GM12878 (cell line): Measurements from ENCODE around the gene DDX50. TPM values are rescaled to one million over a fixed set of nuclear protein-coding genes. Genes with fewer than 3 reads are reported as not detected.

Experiments used
- ATAC-seq: fragments of 200-7000 bp; cut with Tn5 transposase; 3 replicates; pipeline ENCODE4 v1.9.1; 2020; ENCODE audit warnings: mild to moderate bottlenecking, moderate library complexity
- BruUV-seq: library from RNA; stranded (reverse); fragments of 400-500 nt; replicated peaks from 2 replicates; lab custom pipeline; 2021; lab: Mats Ljungman, UMichigan
- CTCF ChIA-PET: fragments of 300-600 bp; sonication (Branson Sonifier 250); formaldehyde crosslinking; extraction: SDS; loops from one replicate; lab custom pipeline; 2021; ENCODE audit warnings: inconsistent platforms; lab: Yijun Ruan, JAX
- POLR2A ChIA-PET: fragments of 350-600 bp; formaldehyde crosslinking; extraction: SDS; loops from one replicate; lab custom pipeline; 2021; ENCODE audit warnings: inconsistent platforms; lab: Charles Lee
- RAD21 ChIA-PET: fragments of 300-600 bp; sonication (Branson Sonifier 250); formaldehyde crosslinking; loops from one replicate; lab custom pipeline; 2023; ENCODE audit warnings: antibody characterized with exemption; ENCODE audit not compliant: unreplicated experiment; lab: Charles Lee
- SMC1A ChIA-PET: fragments of 300-600 bp; sonication (Branson Sonifier 250); formaldehyde crosslinking; loops from one replicate; lab custom pipeline; 2023; ENCODE audit not compliant: unreplicated experiment, uncharacterized antibody; lab: Charles Lee
- DNase-seq: peaks from one replicate; pipeline ENCODE4 v3.0.0-alpha.2; 2011; ENCODE audit warnings: low read depth, low spot score
- FAIRE-seq: peaks from 3 replicates; lab custom pipeline; 2011; peaks lifted over from hg19 to GRCh38; lab: Jason Lieb, UNC
- H2AFZ ChIP-seq: 2 replicates; pipeline ENCODE4 v1.6.0; 2011; ENCODE audit warnings: low read depth, low read length, control low read depth; ENCODE audit not compliant: control insufficient read depth
- H3K27ac ChIP-seq: 2 replicates; pipeline ENCODE4 v1.5.1; 2011; ENCODE audit warnings: control low read depth; ENCODE audit not compliant: control insufficient read depth, insufficient read depth
- H3K27me3 ChIP-seq, 2 experiments: replicated peaks in 1 of 2; 2 replicates each; pipeline versions ENCODE4 v1.6.0 to v1.6.1; 2011; ENCODE audit warnings: low read length in 1 of 2; ENCODE audit not compliant: control insufficient read depth in 2 of 2, insufficient read depth in 2 of 2
- H3K36me3 ChIP-seq, 2 experiments: 2 replicates each; pipeline ENCODE4 v1.5.1; 2011; ENCODE audit warnings: low read length in 1 of 2; ENCODE audit not compliant: control insufficient read depth in 2 of 2, insufficient read depth in 2 of 2
- H3K4me1 ChIP-seq: 2 replicates; pipeline ENCODE4 v1.6.1; 2011; ENCODE audit warnings: mild to moderate bottlenecking, low read length, moderate library complexity, mixed read lengths; ENCODE audit not compliant: control insufficient read depth, insufficient read depth
- H3K4me2 ChIP-seq: 2 replicates; pipeline ENCODE4 v1.6.0; 2011; ENCODE audit warnings: control low read depth; ENCODE audit not compliant: control insufficient read depth, insufficient read depth
- H3K4me3 ChIP-seq: fragments of 200-600 bp; sonication (generic); 2 replicates; pipeline ENCODE4 v1.5.1; 2016
- H3K79me2 ChIP-seq: 2 replicates; pipeline ENCODE4 v1.6.0; 2011; ENCODE audit warnings: low read length; ENCODE audit not compliant: control insufficient read depth, insufficient read depth
- H3K9ac ChIP-seq: 2 replicates; pipeline ENCODE4 v1.8.0; 2011; ENCODE audit warnings: low read length, control low read depth, mixed read lengths; ENCODE audit not compliant: control insufficient read depth, insufficient read depth
- H3K9me3 ChIP-seq: replicated peaks from 3 replicates; pipeline ENCODE4 v1.5.1; 2011; ENCODE audit warnings: mild to moderate bottlenecking, low read length; ENCODE audit not compliant: control insufficient read depth, insufficient read depth
- H4K20me1 ChIP-seq: 2 replicates; pipeline ENCODE4 v1.6.0; 2011; ENCODE audit not compliant: control insufficient read depth, insufficient read depth
- EGR1 ChIP-seq, 2 experiments: IDR thresholded peaks; 1 replicate in 1 of 2; 2 replicates in 1 of 2; pipeline ENCODE4 v1.6.1; 2011 to 2012; ENCODE audit warnings: low read depth in 2 of 2, low read length in 2 of 2, borderline replicate concordance in 1 of 2, mild to moderate bottlenecking in 1 of 2, moderate library complexity in 1 of 2
- EP300 ChIP-seq, 2 experiments: fragments of 150-350 bp in 1 of 2; IDR thresholded peaks; 2 replicates each; pipeline ENCODE4 v1.6.1; 2011 to 2012; ENCODE audit warnings: low read depth in 2 of 2, low read length in 2 of 2, borderline replicate concordance in 1 of 2, improper control_type of control experiment in 1 of 2, inconsistent platforms in 1 of 2; ENCODE audit not compliant: control insufficient read depth in 1 of 2
- MEF2A ChIP-seq: IDR thresholded peaks from 2 replicates; pipeline ENCODE4 v1.6.1; 2011; ENCODE audit warnings: low read depth, mild to moderate bottlenecking, low read length, moderate library complexity; ENCODE audit not compliant: insufficient read depth
- MTA3 ChIP-seq: IDR thresholded peaks from 2 replicates; pipeline ENCODE4 v1.6.1; 2012; ENCODE audit warnings: low read length, inconsistent platforms, borderline replicate concordance
- MYC ChIP-seq: IDR thresholded peaks from 2 replicates; pipeline ENCODE4 v1.6.1; 2011; ENCODE audit warnings: mild to moderate bottlenecking, low read length, moderate library complexity, inconsistent platforms; ENCODE audit not compliant: insufficient read depth, insufficient replicate concordance, insufficient read length, severe bottlenecking
- NBN ChIP-seq: fragments of 450-650 bp; IDR thresholded peaks from 2 replicates; pipeline ENCODE4 v1.6.1; 2016
- RUNX3 ChIP-seq: IDR thresholded peaks from 2 replicates; pipeline ENCODE4 v1.6.1; 2012; ENCODE audit warnings: low read length, inconsistent platforms
- SMC3 ChIP-seq: IDR thresholded peaks from 2 replicates; pipeline ENCODE4 v1.6.1; 2011; ENCODE audit warnings: low read length, improper control_type of control experiment, borderline replicate concordance
- SUZ12 ChIP-seq: fragments of 200-600 bp; sonication (generic); IDR thresholded peaks from one replicate; pipeline ENCODE4 v1.6.1; 2018; ENCODE audit warnings: antibody characterized with exemption, mild to moderate bottlenecking; ENCODE audit not compliant: unreplicated experiment
- ZNF217 ChIP-seq: fragments of 450-650 bp; IDR thresholded peaks from 2 replicates; pipeline ENCODE4 v1.6.1; 2017; ENCODE audit warnings: antibody characterized with exemption, mild to moderate bottlenecking
- WGBS: methylation state at CpG from one replicate; pipeline ENCODE4 v1.1.6; 2016; ENCODE audit warnings: low lambda C conversion rate; ENCODE audit not compliant: insufficient replicate concordance, insufficient coverage; ENCODE audit errors: missing lambda C conversion rate; 5-methylcytosine and 5-hydroxymethylcytosine counted together
- in situ Hi-C: fragments of 300-500 bp; cut with MboI; formaldehyde crosslinking; loops from 9 replicates; pipeline ENCODE4 v1.14.3; 2018; ENCODE audit warnings: mixed read lengths
- intact Hi-C: fragments of 100-400 bp; cut with micrococcal nuclease; formaldehyde crosslinking; loops from one replicate; pipeline ENCODE4 v1.14.2; 2022; ENCODE audit not compliant: unreplicated experiment
- polyA plus RNA-seq, 11 experiments: library from polyadenylated mRNA; depleted of rRNA in 4 of 11; unstranded in 6 of 11; stranded (reverse) in 5 of 11; fragments of >200 nt; fragmentation: Nextera tagmentation in 4 of 11; fragmentation: Illumina TruSeq in 1 of 11; extraction: Ambion mirVana in 4 of 11; extraction: Trizol in 1 of 11; gene quantifications; 1 replicate in 1 of 11; 2 replicates in 10 of 11; pipeline versions ENCODE4 v1.2.1 to v1.2.3, GENCODE V29; 2011 to 2016; ENCODE audit warnings: inconsistent platforms in 2 of 11, missing spikeins in 2 of 11, low read depth in 1 of 11
- total RNA-seq, 4 experiments: library from RNA; depleted of rRNA in 3 of 4; stranded (reverse); fragments of >200 nt in 3 of 4; fragmentation: Illumina TruSeq in 1 of 4; extraction: Trizol in 1 of 4; gene quantifications; 2 replicates each; pipeline versions ENCODE4 v1.2.1 to v1.2.3, GENCODE V29; 2013 to 2021
- TF ChIP-seq, protein P1 (sequence below): fragments of 450-650 bp; IDR thresholded peaks from 2 replicates; pipeline ENCODE4 v1.6.1; 2017; ENCODE audit warnings: low read depth, mild to moderate bottlenecking, moderate library complexity
- TF ChIP-seq, protein P2 (sequence below): IDR thresholded peaks from 2 replicates; pipeline ENCODE4 v1.6.1; 2012; ENCODE audit warnings: low read depth, low read length, improper control_type of control experiment
- TF ChIP-seq, protein P3 (sequence below), 3 experiments: IDR thresholded peaks in 2 of 3; conservative IDR thresholded peaks in 1 of 3; 2 replicates each; pipeline ENCODE4 v1.5.1; 2011; ENCODE audit warnings: low read depth in 3 of 3, low read length in 3 of 3, mild to moderate bottlenecking in 3 of 3, control low read depth in 2 of 3, moderate library complexity in 2 of 3, inconsistent platforms in 1 of 3, mixed read lengths in 1 of 3; ENCODE audit not compliant: control insufficient read depth in 2 of 3, insufficient read depth in 1 of 3; ENCODE audit errors: extremely low read depth in 1 of 3
- TF ChIP-seq, protein P4 (sequence below): fragments of 450-650 bp; IDR thresholded peaks from 2 replicates; pipeline ENCODE4 v1.6.1; 2016; ENCODE audit warnings: mild to moderate bottlenecking, moderate library complexity, borderline replicate concordance

The DDX50 gene
- total and polyA plus RNA-seq, 10 of the 15 experiments (the other 5 are each of a cell fraction or from before 2014, with no cell fraction given): 24.9 to 52.0 (median 36.8) TPM

DNA sequence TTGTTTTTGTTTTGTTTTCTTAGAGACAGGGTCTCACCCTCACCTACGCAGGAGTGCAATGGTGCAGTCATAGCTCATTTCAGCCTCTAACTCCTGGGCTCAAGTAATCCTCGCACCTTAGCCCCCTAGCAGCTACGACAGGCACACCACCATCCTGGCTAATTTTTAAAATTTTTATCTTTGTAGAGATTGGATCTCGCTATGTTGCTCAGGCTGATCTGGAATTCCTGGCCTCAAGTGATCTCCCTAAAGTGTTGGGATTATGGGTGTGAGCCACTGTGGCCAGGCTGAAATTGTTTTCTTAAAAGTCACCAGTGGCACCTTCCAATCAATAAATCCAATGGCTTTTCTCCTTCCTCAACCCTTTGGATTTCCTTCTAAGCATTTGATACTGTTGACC lies 20.9 kb upstream of the DDX50 start (continued):
- TF ChIP-seq, protein P1, sequence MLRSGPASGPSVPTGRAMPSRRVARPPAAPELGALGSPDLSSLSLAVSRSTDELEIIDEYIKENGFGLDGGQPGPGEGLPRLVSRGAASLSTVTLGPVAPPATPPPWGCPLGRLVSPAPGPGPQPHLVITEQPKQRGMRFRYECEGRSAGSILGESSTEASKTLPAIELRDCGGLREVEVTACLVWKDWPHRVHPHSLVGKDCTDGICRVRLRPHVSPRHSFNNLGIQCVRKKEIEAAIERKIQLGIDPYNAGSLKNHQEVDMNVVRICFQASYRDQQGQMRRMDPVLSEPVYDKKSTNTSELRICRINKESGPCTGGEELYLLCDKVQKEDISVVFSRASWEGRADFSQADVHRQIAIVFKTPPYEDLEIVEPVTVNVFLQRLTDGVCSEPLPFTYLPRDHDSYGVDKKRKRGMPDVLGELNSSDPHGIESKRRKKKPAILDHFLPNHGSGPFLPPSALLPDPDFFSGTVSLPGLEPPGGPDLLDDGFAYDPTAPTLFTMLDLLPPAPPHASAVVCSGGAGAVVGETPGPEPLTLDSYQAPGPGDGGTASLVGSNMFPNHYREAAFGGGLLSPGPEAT: no peak

DNA sequence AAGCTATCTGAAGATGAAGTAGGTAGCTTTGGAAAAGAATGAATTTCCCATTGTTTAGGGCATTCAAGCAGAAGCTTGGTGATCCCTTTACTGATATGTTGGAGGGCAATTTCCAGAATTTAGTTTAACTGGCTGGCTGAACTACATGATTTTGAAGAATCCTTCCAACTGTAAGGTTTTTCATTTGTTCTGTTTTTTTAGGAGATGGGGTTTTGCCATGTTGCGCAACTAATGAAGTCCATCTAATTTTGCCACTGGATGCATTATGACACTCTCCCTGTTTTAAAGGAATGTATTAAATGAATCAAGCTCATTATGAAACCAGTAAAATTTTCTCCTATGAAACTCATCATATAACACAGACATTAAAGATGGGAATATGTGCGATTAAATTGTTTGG lies 6.1 kb upstream of the DDX50 start:
- in situ Hi-C loops: no loop called here
- H3K4me2 ChIP-seq: no peak overlapping the region
- SMC1A ChIA-PET: interaction anchor here (1.1 to 1.2 kb wide), 2 partner anchors 113 to 344 kb away, joined by 3 read pairs; no protein-coding TSS in a partner anchor
- H3K27ac ChIP-seq: no peak overlapping the region
- POLR2A ChIA-PET: no interaction called here
- no peak for ATAC-seq
- H3K27me3 ChIP-seq: no peaks in the 10 kb centered on the region; a peak in 1 of 4 replicates
- no peak overlapping the region for H2AFZ ChIP-seq
- H3K9me3 ChIP-seq: no peaks in the 10 kb centered on the region
- FAIRE-seq: no peak
- H3K4me3 ChIP-seq: no peak overlapping the region
- no peaks in the 10 kb centered on the region for H3K79me2 ChIP-seq
- BruUV-seq: no TSS peak
- H3K36me3 ChIP-seq: no peaks in the 10 kb centered on the region
- CTCF ChIA-PET: interaction anchor here (0.8 to 1.3 kb wide), 3 partner anchors 344 to 1106 kb away, joined by 3 to 5 read pairs (median 4); no protein-coding TSS in a partner anchor
- intact Hi-C loops: loop anchor here (10.0 kb wide), 2 partner anchors 100 to 340 kb away; no protein-coding TSS in a partner anchor
- 100% methylated on average over 2 of the region's 2 CpGs for WGBS
- no peaks in the 10 kb centered on the region for H3K4me1 ChIP-seq
- RAD21 ChIA-PET: no interaction called here
- no peaks in the 10 kb centered on the region for H4K20me1 ChIP-seq
- DNase-seq: no peak
- no peak overlapping the region for H3K9ac ChIP-seq
- TF ChIP-seq, protein P2, sequence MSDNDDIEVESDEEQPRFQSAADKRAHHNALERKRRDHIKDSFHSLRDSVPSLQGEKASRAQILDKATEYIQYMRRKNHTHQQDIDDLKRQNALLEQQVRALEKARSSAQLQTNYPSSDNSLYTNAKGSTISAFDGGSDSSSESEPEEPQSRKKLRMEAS: no peak
- TF ChIP-seq RUNX3: no peak
- TF ChIP-seq SUZ12: no peak
- TF ChIP-seq, protein P3, sequence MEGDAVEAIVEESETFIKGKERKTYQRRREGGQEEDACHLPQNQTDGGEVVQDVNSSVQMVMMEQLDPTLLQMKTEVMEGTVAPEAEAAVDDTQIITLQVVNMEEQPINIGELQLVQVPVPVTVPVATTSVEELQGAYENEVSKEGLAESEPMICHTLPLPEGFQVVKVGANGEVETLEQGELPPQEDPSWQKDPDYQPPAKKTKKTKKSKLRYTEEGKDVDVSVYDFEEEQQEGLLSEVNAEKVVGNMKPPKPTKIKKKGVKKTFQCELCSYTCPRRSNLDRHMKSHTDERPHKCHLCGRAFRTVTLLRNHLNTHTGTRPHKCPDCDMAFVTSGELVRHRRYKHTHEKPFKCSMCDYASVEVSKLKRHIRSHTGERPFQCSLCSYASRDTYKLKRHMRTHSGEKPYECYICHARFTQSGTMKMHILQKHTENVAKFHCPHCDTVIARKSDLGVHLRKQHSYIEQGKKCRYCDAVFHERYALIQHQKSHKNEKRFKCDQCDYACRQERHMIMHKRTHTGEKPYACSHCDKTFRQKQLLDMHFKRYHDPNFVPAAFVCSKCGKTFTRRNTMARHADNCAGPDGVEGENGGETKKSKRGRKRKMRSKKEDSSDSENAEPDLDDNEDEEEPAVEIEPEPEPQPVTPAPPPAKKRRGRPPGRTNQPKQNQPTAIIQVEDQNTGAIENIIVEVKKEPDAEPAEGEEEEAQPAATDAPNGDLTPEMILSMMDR (IDR thresholded peaks at IDR 0.05 in 2 of 3, conservative IDR thresholded peaks at IDR 0.05 in 1 of 3; ENCODE audit: control insufficient read depth in 2 of 3, extremely low read depth in 1 of 3, insufficient read depth in 1 of 3, low read depth in 3 of 3, low read length in 3 of 3): no peak
- TF ChIP-seq ZNF217: no peak
- TF ChIP-seq, protein P4, sequence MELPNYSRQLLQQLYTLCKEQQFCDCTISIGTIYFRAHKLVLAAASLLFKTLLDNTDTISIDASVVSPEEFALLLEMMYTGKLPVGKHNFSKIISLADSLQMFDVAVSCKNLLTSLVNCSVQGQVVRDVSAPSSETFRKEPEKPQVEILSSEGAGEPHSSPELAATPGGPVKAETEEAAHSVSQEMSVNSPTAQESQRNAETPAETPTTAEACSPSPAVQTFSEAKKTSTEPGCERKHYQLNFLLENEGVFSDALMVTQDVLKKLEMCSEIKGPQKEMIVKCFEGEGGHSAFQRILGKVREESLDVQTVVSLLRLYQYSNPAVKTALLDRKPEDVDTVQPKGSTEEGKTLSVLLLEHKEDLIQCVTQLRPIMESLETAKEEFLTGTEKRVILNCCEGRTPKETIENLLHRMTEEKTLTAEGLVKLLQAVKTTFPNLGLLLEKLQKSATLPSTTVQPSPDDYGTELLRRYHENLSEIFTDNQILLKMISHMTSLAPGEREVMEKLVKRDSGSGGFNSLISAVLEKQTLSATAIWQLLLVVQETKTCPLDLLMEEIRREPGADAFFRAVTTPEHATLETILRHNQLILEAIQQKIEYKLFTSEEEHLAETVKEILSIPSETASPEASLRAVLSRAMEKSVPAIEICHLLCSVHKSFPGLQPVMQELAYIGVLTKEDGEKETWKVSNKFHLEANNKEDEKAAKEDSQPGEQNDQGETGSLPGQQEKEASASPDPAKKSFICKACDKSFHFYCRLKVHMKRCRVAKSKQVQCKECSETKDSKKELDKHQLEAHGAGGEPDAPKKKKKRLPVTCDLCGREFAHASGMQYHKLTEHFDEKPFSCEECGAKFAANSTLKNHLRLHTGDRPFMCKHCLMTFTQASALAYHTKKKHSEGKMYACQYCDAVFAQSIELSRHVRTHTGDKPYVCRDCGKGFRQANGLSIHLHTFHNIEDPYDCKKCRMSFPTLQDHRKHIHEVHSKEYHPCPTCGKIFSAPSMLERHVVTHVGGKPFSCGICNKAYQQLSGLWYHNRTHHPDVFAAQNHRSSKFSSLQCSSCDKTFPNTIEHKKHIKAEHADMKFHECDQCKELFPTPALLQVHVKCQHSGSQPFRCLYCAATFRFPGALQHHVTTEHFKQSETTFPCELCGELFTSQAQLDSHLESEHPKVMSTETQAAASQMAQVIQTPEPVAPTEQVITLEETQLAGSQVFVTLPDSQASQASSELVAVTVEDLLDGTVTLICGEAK: no peak
- TF ChIP-seq MEF2A: no peak
- TF ChIP-seq EP300 (IDR thresholded peaks at IDR 0.05; ENCODE audit: borderline replicate concordance in 1 of 2, control insufficient read depth in 1 of 2, low read depth in 2 of 2, low read length in 2 of 2): no peak
- no peak for TF ChIP-seq MTA3
- no peak for TF ChIP-seq SMC3
- TF ChIP-seq EGR1 (IDR thresholded peaks at IDR 0.05; ENCODE audit: borderline replicate concordance in 1 of 2, low read depth in 2 of 2, low read length in 2 of 2): no peak
- no peak for TF ChIP-seq MYC
- TF ChIP-seq NBN: no peak
